ENCODE results near the gene PCDHGB7.
"Not testable (repeated sequence)": the region's sequence is repeated elsewhere in the genome, so short reads cannot be mapped to it uniquely, and the experiment has no call there.

PCDHGB7 gene

GRCh38 chr5:141430332-141431113 lies 13.0 kb downstream of the PCDHGB7 start, which contains the start of gene PCDHGA12:
Gene PCDHGA12, plus strand, starts transcription at chr5:141430507. Its CDS starts 253 bp downstream, at chr5:141430760.
- peak; percentile 23 for DNase-seq (ENCODE audit: low spot score)

- no peak for DNase-seq (ENCODE audit: low spot score)
These were observed 13.8 kb downstream of the PCDHGB7 start for GRCh38 chr5:141431286-141431685.

- DNase-seq (ENCODE audit: low spot score) = not testable (repeated sequence)
These were observed 14.8 kb downstream of the PCDHGB7 start for GRCh38 chr5:141432308-141432707.

GRCh38 chr5:141432726-141433125 lies 15.2 kb downstream of the PCDHGB7 start:
- not testable (repeated sequence) for DNase-seq (ENCODE audit: low spot score)

- no peak for DNase-seq (ENCODE audit: low spot score)
These were observed 16.5 kb downstream of the PCDHGB7 start for GRCh38 chr5:141434006-141434405.

DNA sequence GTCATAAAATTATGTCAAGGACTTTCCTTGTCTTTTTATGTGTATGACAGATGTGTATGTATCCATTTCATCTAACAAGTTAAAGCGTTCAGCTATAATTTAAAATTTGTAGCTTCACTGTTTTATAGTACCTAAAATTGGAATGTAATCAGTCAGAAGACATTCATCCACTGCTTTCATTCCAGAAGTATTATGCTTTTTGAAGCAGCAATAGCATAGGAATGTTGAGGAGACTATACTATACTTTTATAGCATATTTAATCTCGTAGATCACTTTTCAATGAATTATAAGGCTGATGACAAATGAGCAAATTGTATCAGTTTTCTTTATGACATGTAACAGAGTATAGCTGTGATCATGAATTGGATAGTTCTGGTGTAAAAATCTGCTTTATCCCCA lies 19.7 kb downstream of the PCDHGB7 start:
- DNase-seq (ENCODE audit: low spot score) = no peak

GRCh38 chr5:141439411-141440141 lies 22.1 kb downstream of the PCDHGB7 start:
- no peak for DNase-seq (ENCODE audit: low spot score)

DNA sequence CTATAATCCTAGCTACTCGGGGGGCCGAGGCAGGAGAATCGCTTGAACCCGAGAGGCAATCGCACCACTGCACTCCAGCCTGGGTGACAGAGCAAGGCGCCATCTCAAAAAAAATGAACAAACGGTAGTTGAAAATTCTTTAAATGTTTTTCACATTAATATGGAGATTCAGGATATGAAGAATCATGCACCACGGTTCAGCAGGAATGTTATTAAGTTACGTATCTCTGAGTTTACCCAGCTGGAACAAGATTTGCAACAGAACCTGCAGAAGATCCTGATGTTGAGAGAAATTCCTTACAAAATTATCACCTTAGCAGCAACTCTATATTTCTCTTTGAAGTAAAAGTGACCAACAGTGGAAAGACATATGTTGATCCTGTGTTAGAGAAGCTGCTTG lies 22.9 kb downstream of the PCDHGB7 start:
- DNase-seq (ENCODE audit: low spot score) = no peak

- DNase-seq (ENCODE audit: low spot score) = no peak
These were observed 24.2 kb downstream of the PCDHGB7 start for GRCh38 chr5:141441571-141442170.

DNA sequence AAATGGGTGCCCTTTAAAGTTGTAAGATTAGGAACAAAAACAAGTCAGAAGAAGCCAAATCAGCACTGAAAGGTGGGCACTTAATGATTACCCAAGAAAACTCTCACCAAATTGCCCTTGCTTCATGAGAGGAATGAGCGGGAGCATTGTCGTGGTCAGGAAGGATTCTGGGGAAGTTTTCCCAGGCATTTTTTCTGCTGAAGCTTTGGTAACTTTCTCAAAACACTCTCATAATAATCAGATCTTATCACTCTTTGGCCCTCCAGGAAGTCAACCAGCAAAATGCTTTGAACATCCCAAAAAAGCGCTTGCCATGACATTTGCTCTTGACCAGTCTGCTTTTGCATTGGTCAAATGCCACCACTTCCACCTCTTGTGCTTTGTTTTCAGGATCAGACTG lies 47.9 kb downstream of the PCDHGB7 start:
- DNase-seq (ENCODE audit: low spot score) = no peak
